HG03039 (cell line): ENCODE results near the gene BAIAP2.
"Not testable (repeated sequence)": the region's sequence is repeated elsewhere in the genome, so short reads cannot be mapped to it uniquely, and the experiment has no call there.

Source experiments
- ATAC-seq: cut with Tn5 transposase; IDR thresholded peaks from one replicate; pipeline ENCODE4 v1.9.1; 2021; ENCODE audit warnings: mild to moderate bottlenecking, moderate library complexity; ENCODE audit not compliant: unreplicated experiment

Gene BAIAP2

DNA sequence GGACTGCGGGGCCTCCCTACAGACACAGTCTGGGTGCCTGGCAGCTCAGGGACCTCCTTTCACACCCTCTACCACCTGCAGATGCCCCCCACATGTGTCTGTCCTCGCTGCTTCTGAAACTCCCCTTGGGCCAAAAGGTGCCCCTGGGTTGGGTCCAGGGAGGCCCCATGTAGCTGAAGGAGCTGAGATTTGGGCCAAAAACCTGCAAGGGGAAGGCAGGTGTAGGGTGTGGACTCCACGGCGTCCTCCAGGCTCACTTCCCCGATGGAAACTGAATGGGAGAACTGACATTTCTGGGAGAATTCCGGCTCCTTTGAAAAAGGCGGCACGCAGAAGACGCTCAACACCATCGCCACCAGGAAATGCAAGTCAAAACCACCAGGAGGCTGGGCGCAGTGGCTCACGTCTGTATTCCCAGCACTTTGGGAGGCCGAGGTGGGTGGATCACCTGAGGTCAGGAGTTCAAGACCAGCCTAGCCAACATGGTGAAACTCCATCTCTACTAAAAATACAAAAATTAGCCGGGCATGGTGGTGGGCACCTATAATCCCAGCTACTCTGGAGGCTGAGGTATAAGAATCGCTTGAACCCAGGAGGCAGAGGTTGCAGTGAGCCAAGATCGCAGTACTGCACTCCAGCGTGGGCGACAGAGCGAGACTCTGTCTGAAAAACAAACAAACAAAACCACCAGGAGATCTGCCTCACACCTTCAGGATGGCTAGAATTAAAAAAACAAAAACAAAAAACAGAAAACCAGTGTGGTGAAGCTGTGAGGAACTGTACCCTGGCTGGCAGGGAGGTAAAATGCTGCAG is 13.2 kb upstream of the BAIAP2 start:
- ATAC-seq, result no peak

DNA sequence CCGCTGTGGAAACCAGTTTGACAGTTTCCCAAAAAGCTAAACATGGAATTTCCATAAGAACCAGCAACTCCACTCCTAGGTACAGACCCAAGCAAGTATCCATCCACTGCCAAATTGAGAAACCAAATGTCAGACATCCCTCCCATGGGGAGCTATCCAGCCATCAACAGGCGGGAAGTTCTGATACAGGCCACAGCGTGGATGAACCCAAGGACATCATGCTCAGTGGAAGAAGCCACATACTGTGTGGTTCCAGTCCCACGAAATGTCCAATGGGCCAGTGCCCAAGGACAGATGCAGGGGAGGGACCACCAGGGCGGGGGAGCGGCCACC is 12.6 kb upstream of the BAIAP2 start:
- no peak for ATAC-seq

DNA sequence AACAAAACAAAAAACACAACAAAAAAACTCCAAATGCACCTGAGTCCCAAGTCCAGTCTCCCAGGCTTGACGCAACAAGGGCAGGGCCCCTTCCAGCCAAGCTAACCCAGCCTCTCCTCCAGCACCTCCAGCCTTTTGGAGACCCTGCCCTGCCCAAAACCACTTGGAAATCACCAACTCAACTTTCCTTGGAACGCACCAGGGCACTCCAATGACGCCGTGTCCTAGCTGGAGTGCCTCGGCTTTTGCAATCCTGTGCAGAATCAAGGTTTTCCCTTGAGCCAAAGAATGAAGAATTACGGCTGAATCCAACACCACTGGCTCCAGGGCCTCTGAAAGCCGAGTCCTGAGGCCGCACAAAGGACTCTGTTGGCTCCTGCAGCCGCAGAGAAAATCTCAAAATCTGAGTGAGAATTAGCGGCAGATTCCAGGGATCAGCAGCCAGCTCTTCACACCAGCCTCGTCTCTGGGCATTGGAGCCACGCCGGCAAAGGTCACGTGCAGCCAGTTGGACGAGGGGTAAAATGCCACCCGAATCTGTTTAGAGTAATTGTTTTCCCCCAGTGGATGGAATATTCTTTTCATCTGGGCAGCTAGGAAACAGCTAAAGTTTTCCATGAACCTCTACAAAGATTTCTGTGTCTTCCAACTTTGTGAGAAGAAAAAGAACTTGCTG is 9.7 kb upstream of the BAIAP2 start:
- ATAC-seq, result no peak

GRCh38 chr17:81025741-81026129 is 9.2 kb upstream of the BAIAP2 start:
- no peak for ATAC-seq

DNA sequence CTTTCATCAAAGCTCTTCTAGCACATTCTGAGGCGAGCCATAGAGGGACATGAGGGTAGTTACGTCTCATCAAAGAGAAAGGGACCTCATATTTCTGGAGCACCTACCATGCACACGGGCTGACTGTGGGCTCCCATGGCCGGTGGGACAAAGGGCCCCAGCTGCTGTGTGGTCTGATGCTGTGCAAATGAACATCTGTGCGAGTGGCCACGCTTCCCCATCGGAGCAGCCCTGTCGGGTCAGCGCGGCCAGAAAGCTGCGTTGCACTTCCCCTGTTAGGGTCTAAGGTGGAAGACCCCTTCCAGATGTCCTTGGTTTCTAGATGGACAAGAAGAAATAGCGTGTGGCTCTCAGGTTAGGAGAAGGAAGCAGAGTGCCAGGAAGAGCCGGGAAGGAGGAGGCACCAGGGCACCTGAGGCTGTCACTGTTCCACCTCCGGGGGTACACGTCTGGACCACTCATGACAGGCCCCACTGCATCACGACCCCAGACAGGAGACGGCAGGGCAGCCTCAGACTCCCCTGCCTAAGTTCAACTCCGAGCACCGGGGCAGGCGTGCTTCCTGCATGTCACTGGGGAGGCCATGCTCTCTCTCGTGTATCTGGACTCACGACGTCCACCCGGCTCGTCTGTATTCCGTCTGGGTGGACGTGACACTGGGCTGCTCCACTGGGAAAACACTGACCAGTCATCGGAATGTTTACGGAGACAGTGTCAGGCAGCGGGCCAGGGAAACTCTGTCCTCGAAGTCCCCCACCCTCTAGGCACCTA is 8.5 kb upstream of the BAIAP2 start:
- no peak for ATAC-seq

- ATAC-seq, result no peak
These were observed 7.9 kb upstream of the BAIAP2 start for GRCh38 chr17:81027038-81027437.

- no peak for ATAC-seq
These were observed 7.1 kb upstream of the BAIAP2 start for GRCh38 chr17:81027591-81028505.

DNA sequence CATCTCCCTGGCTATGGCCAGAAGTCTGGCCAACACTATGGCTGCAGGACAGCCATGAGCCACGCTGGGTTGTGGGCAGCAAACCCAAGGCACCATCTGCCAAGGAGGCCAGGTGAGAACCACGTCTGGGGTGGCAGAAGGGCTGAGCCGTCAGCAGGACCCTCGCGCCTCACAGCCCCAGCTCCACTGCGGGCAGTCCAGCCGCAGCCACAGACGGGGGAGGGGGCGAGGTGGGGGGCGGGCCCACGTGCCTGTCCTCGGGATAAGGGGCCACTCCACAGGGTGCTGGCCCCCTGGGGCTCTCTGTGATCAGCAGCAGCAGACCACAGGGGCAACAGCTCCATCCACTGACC is 6.5 kb upstream of the BAIAP2 start:
- ATAC-seq, result no peak

- ATAC-seq, result no peak
These were observed 5.1 kb upstream of the BAIAP2 start for GRCh38 chr17:81029859-81030258.

DNA sequence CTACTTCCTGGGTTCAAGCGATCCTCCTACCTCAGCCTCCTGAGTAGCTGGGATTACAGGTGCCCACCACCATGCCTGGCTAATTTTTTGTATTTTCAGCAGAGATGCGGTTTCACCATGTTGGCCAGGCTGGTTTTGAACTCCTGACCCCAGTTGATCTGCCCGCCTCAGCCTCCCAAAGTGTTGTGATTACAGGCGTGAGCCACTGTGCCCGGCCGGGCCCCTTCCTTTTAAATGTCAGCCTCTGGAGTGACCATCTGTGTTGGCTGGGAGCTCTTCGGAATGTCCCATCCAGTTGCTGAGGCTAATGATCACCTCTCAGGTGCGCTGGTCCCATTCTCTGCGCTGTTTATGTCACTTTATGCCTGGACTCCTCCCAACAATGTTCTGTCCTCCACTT is 4.6 kb upstream of the BAIAP2 start:
- not testable (repeated sequence) for ATAC-seq

- ATAC-seq, result no peak
These were observed 4.0 kb upstream of the BAIAP2 start for GRCh38 chr17:81030741-81031565.

GRCh38 chr17:81031566-81032550 is 3.1 kb upstream of the BAIAP2 start:
- ATAC-seq, result no peak

DNA sequence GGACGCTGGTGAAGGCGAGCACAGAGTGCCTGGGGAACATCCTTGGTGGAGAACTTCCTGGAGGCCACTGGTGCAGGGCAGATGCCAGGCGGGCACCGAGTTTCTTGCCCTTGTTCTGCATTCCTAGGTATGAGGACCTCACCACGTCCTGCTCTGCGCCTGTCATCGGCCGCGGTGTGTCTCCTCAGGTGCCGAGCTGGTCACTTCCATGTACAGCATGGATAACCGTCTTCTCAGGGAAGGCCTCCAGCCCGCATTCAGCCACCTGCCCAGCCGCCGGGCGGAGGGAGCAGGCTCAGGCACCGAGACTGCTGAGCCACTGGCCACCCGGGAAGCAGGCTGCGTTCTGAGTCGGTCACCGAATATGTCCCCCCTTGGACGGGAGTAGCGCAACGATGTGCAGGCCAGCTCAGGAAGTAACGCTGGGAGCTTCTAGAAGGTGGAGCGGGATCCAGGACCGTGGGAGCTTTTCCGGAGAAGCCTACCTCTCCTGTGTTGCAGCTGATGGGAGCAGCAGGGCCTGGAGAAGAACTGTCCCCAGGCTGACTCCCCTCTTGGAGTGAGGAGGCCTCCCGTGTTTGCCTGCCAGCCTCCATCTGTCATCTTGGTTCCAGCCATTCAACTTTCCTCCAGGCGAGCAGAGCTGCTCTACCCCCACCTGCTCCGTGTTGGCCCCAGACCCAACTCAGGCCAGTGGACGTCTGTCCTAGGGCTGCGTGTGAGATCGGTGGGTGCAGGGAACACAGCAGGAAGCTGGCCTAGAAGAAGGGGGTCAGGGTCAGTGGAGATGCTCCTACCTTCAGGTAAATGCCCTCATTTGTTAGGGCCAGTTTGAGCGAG is 2.1 kb upstream of the BAIAP2 start:
- no peak for ATAC-seq

- ATAC-seq, result no peak
These were observed 1.3 kb upstream of the BAIAP2 start for GRCh38 chr17:81033535-81034167.

DNA sequence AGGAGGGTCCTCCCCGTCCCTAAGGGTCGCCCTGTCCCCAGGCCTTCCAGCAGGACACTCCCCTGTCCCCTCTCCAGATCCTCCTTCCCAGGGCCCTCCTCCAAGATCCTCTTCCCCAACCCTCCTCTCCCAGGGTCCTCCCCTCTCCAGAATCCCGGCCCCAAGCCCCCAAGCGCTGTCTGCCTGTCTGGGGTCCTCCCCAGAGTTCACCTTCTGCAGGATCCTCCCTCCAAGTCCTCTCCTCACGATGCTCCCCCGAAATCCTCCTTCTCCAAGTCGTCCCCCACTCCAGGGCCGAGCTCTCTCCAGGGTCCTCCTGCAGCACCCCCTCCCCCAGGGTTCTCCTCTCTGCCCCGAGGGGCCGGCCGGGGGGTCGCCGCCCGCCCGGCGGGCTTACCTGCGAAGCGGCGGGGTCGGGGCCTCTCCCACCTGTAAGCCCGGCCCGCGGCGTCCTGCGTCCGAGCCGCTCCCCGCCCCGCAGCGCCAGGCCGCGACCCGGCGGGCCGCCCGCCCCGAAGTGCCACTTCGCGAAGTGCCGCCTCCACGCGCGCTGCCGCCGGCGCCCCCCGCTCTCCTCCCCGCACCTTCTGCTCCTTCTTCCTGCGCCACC is 678 bp upstream of the BAIAP2 start:
- ATAC-seq, result no peak

GRCh38 chr17:81035521-81036196 is 708 bp downstream of the BAIAP2 start:
- ATAC-seq, result no peak
